ENCODE data around the gene ACVR2A. TPM values are rescaled to one million over a fixed set of nuclear protein-coding genes. Genes with fewer than 3 reads are reported as not detected.

Gene ACVR2A
- total RNA-seq, 4 donors from 2014 or later, result 17.4 to 42.4 (median 28.0) TPM

GRCh38 chr2:147934881-147935620 lies 90.2 kb downstream of the ACVR2A start:
- Histone ChIP-seq H3K4me1 (peaks cover 0 to 23% (median 14%) of the 10 kb centered on the region in 4 donors), H3K9me3 (no peaks in the 10 kb centered on the region), H3K36me3 (peaks cover 0 to 49% (median 16%) of the 10 kb centered on the region in 4 donors), H3K27me3 (no peaks in the 10 kb centered on the region), H3K27ac (replicated peaks in 1 of 4) (no peak overlapping the region), H3K4me3 (no peak overlapping the region)
- DNase-seq (ENCODE audit: extremely low spot score), result no peak
- intact Hi-C loops (cut with DNase I), result loop anchor here (5.0 kb wide), 2 partner anchors 267 to 572 kb away; no protein-coding TSS in a partner anchor
- WGBS, result 40% methylated on average over 1 of the region's 1 CpG
- TF ChIP-seq POLR2A (IDR thresholded peaks at IDR 0.05; ENCODE audit: low read depth), result no peak
- no peak for TF ChIP-seq POLR2AphosphoS5 (IDR thresholded peaks at IDR 0.05)
- no peak for TF ChIP-seq EP300 (IDR thresholded peaks at IDR 0.05)
- TF ChIP-seq CTCF (IDR thresholded peaks at IDR 0.05), result no peak

- H3K4me3 ChIP-seq, result no peak overlapping the region
- no peak for DNase-seq (ENCODE audit: extremely low spot score)
- H3K27ac ChIP-seq (replicated peaks in 1 of 4), result no peak overlapping the region
- peaks cover 0 to 45% (median 11%) of the 10 kb centered on the region in 4 donors for H3K36me3 ChIP-seq
- H3K9me3 ChIP-seq, result no peaks in the 10 kb centered on the region
- H3K27me3 ChIP-seq, result no peaks in the 10 kb centered on the region
- intact Hi-C loops (cut with DNase I), result loop anchor here (2.0 to 5.0 kb wide), 3 partner anchors 264 to 1053 kb away; no protein-coding TSS in a partner anchor
- TF ChIP-seq CTCF (IDR thresholded peaks at IDR 0.05), result peak; percentile 87 to 90 (median 87)
- TF ChIP-seq POLR2AphosphoS5 (IDR thresholded peaks at IDR 0.05), result no peak
- peaks cover 0 to 23% (median 14%) of the 10 kb centered on the region in 4 donors for H3K4me1 ChIP-seq
- 34% methylated on average over 3 of the region's 3 CpGs for WGBS
Observed at GRCh38 chr2:147937744-147938349, 93.0 kb downstream of the ACVR2A start.

- Histone ChIP-seq H3K36me3 (peaks cover 0 to 42% (median 15%) of the 10 kb centered on the region in 4 donors), H3K4me1 (peaks cover 0 to 23% (median 14%) of the 10 kb centered on the region in 4 donors), H3K27me3 (no peaks in the 10 kb centered on the region), H3K4me3 (no peak overlapping the region), H3K9me3 (no peaks in the 10 kb centered on the region), H3K27ac (replicated peaks in 1 of 4) (no peak overlapping the region)
- DNase-seq (ENCODE audit: extremely low spot score), result no peak
- intact Hi-C loops (cut with DNase I), result loop anchor here (2.0 to 5.0 kb wide), 3 partner anchors 263 to 1051 kb away; no protein-coding TSS in a partner anchor
- 76% methylated on average over 1 of the region's 1 CpG for WGBS
- TF ChIP-seq POLR2AphosphoS5 (IDR thresholded peaks at IDR 0.05) (no peak), CTCF (IDR thresholded peaks at IDR 0.05) (no peak), POLR2A (IDR thresholded peaks at IDR 0.05; ENCODE audit: low read depth) (no peak), EP300 (IDR thresholded peaks at IDR 0.05) (no peak)
Observed at GRCh38 chr2:147939313-147939712, 94.5 kb downstream of the ACVR2A start.

- DNase-seq (ENCODE audit: extremely low spot score), result no peak
- Histone ChIP-seq H3K27ac (replicated peaks in 1 of 4) (no peak overlapping the region), H3K4me1 (no peaks in the 10 kb centered on the region), H3K4me3 (no peak overlapping the region), H3K36me3 (peaks cover 3 to 37% (median 20%) of the 10 kb centered on the region in 4 donors), H3K27me3 (no peaks in the 10 kb centered on the region), H3K9me3 (no peaks in the 10 kb centered on the region)
- intact Hi-C loops (cut with DNase I), result no loop called here
- 52% methylated on average over 1 of the region's 1 CpG for WGBS
- TF ChIP-seq CTCF (IDR thresholded peaks at IDR 0.05) (no peak), POLR2AphosphoS5 (IDR thresholded peaks at IDR 0.05) (no peak), EP300 (IDR thresholded peaks at IDR 0.05) (no peak), POLR2A (IDR thresholded peaks at IDR 0.05; ENCODE audit: low read depth) (no peak)
Observed at GRCh38 chr2:147945660-147946059, 100.8 kb downstream of the ACVR2A start.
